Choroid plexus epithelial cell (primary cell): ENCODE data around the gene AP3S1.
"Not testable (repeated sequence)": the region's sequence is repeated elsewhere in the genome, so short reads cannot be mapped to it uniquely, and the experiment has no call there.

Experiments used
- DNase-seq: peaks from one replicate; pipeline ENCODE4 v3.0.0-alpha.2; 2010; ENCODE audit warnings: low read depth
- H3K4me3 ChIP-seq: 2 replicates; pipeline ENCODE4 v1.5.1; 2011; ENCODE audit warnings: low read depth, mild to moderate bottlenecking, control low read depth, low read length, moderate library complexity
- TF ChIP-seq, protein P1 (sequence below): conservative IDR thresholded peaks from 2 replicates; pipeline ENCODE4 v1.5.1; 2011; ENCODE audit warnings: low read depth, mild to moderate bottlenecking, control low read depth, inconsistent platforms, low read length, moderate library complexity

Gene AP3S1

DNA sequence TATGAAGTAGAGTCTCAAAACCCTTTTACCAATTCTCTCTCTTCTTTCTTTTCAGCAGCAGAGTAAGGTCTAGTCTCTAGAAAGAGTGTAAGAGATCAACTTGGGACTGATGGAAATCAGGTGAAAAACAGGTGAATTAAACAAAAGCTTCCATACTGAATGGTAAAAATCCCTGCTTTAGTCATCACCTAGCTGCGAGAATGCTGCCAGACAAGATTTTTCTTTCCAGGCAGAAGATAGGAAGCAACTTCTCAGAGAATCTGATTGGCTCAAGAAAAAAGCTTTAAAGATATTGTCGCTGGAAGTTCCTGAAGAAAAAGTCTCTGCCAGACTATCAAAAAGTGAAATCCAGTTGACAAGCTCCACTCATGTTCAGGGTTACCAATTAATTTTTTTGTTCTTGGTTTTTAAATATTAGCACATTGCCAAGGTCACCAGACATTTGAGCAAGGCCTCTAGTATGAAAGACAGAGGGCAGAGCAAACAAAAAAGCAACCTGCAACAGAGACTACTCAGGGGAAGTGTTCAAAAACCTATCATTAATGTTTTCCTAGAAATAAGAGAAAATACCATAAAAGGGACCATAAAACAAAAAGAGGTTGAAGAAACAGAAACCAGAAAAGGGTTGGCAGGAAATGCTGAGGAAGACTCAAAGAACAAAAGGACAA, 34.6 kb upstream of the AP3S1 start:
- H3K4me3 ChIP-seq, result no peak overlapping the region
- no peak for DNase-seq
- TF ChIP-seq, protein P1, sequence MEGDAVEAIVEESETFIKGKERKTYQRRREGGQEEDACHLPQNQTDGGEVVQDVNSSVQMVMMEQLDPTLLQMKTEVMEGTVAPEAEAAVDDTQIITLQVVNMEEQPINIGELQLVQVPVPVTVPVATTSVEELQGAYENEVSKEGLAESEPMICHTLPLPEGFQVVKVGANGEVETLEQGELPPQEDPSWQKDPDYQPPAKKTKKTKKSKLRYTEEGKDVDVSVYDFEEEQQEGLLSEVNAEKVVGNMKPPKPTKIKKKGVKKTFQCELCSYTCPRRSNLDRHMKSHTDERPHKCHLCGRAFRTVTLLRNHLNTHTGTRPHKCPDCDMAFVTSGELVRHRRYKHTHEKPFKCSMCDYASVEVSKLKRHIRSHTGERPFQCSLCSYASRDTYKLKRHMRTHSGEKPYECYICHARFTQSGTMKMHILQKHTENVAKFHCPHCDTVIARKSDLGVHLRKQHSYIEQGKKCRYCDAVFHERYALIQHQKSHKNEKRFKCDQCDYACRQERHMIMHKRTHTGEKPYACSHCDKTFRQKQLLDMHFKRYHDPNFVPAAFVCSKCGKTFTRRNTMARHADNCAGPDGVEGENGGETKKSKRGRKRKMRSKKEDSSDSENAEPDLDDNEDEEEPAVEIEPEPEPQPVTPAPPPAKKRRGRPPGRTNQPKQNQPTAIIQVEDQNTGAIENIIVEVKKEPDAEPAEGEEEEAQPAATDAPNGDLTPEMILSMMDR, result no peak

- H3K4me3 ChIP-seq, result no peak overlapping the region
- no peak for DNase-seq
- TF ChIP-seq, protein P1, result no peak
Measured at GRCh38 chr5:115807654-115808052, 34.1 kb upstream of the AP3S1 start.

DNA sequence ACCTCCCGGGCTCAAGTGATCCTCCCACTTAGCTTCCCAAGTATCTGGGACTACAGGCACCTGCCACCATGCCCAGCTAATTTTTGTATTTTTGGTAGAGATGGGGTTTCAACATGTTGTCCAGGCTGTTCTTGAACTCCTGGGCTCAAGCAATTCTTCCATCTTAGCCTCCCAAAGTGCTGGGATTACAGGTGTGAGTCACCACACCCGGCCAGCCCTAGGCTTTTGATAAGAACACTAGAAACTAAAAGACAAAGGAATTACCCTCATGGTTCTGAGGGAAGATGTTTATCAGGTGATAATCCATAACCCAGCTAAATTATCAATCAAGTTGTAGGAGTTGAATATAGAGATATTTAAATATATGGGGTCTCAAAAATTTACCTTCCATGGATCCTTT, 33.7 kb upstream of the AP3S1 start:
- DNase-seq, H3K4me3 ChIP-seq: not testable (repeated sequence)

GRCh38 chr5:115809946-115810345, 31.8 kb upstream of the AP3S1 start:
- H3K4me3 ChIP-seq, result no peak overlapping the region
- TF ChIP-seq, protein P1, result no peak
- no peak for DNase-seq

- TF ChIP-seq, protein P1, result no peak
- H3K4me3 ChIP-seq, result no peak overlapping the region
- DNase-seq, result peak; percentile 34
Measured at GRCh38 chr5:115810761-115811160, 31.0 kb upstream of the AP3S1 start.

DNA sequence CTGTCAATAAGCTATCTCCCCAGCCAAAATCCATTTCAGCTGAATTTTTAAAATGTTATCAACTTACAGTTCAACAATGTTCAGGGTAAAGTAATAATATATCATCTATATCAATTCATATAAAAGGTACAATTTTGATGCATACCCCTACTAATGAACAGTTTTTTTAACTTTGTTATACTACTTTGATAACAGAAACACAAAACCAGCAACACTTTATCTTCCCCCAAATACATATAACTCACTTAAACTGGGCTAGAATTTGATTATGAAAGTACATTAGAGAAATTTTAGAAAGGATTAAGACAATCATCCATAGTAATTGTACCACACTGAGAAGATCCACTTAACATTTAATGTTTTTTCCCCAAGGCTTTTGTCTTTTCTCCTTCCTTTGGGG, 30.3 kb upstream of the AP3S1 start:
- DNase-seq, result no peak
- TF ChIP-seq, protein P1, result no peak
- no peak overlapping the region for H3K4me3 ChIP-seq

- no peak for DNase-seq
- TF ChIP-seq, protein P1, result no peak
- no peak overlapping the region for H3K4me3 ChIP-seq
Measured at GRCh38 chr5:115812372-115812771, 29.4 kb upstream of the AP3S1 start.
